GM23338 (cell line): Measurements from ENCODE around the gene C22orf39. TPM values are rescaled to one million over a fixed set of nuclear protein-coding genes. Genes with fewer than 3 reads are reported as not detected.

Experiments used
- ATAC-seq: fragments of 200-7000 bp; cut with Tn5 transposase; 3 replicates; pipeline ENCODE4 v1.9.1; 2020
- DNase-seq: peaks from one replicate; pipeline ENCODE4 v3.0.0-alpha.2; 2015; ENCODE audit warnings: low spot score
- H2AFZ ChIP-seq: fragments of 200-600 bp; sonication (generic); 2 replicates; pipeline ENCODE4 v1.8.0; 2016; ENCODE audit warnings: antibody characterized with exemption, mild to moderate bottlenecking, moderate library complexity
- H3F3A ChIP-seq: fragments of 200-600 bp; sonication (generic); replicated peaks from 2 replicates; pipeline ENCODE4 v1.8.0; 2017; ENCODE audit warnings: antibody characterized with exemption, mixed run types, low read depth
- H3K27ac ChIP-seq: fragments of 200-600 bp; sonication (generic); 2 replicates; pipeline ENCODE4 v1.6.1; 2016; ENCODE audit warnings: low read depth
- H3K27me3 ChIP-seq: fragments of 200-600 bp; sonication (generic); 2 replicates; pipeline ENCODE4 v1.8.0; 2016; ENCODE audit warnings: mild to moderate bottlenecking, mixed run types, moderate library complexity; ENCODE audit not compliant: insufficient read depth
- H3K36me3 ChIP-seq: fragments of 200-600 bp; sonication (generic); 2 replicates; pipeline ENCODE4 v1.8.0; 2016; ENCODE audit warnings: mild to moderate bottlenecking; ENCODE audit not compliant: insufficient read depth
- H3K4me1 ChIP-seq: fragments of 200-600 bp; sonication (generic); 2 replicates; pipeline ENCODE4 v1.8.0; 2016; ENCODE audit warnings: mild to moderate bottlenecking, moderate library complexity; ENCODE audit not compliant: insufficient read depth
- H3K4me2 ChIP-seq: fragments of 200-600 bp; sonication (generic); 2 replicates; pipeline ENCODE4 v1.7.1; 2017; ENCODE audit warnings: mixed run types
- H3K4me3 ChIP-seq: fragments of 200-600 bp; sonication (generic); 2 replicates; pipeline ENCODE4 v1.6.1; 2016; ENCODE audit warnings: mixed run types
- H3K79me2 ChIP-seq: fragments of 200-600 bp; sonication (generic); replicated peaks from 2 replicates; pipeline ENCODE4 v1.8.0; 2017; ENCODE audit warnings: mild to moderate bottlenecking; ENCODE audit not compliant: insufficient read depth
- H3K9me2 ChIP-seq: fragments of 200-600 bp; sonication (generic); 2 replicates; pipeline ENCODE4 v1.8.0; 2017; ENCODE audit not compliant: insufficient read depth
- H4K20me1 ChIP-seq: fragments of 200-600 bp; sonication (generic); replicated peaks from 2 replicates; pipeline ENCODE4 v1.8.0; 2017; ENCODE audit warnings: mild to moderate bottlenecking; ENCODE audit not compliant: insufficient read depth
- H3K27ac Mint-ChIP-seq: 2 replicates; pipeline ENCODE4 v1.8.0; 2020; ENCODE audit warnings: inconsistent platforms, mild to moderate bottlenecking, moderate library complexity, mixed read lengths
- H3K27me3 Mint-ChIP-seq: 3 replicates; pipeline ENCODE4 v1.8.0; 2022; ENCODE audit warnings: low read depth, mild to moderate bottlenecking, moderate library complexity, mixed read lengths, inconsistent platforms; ENCODE audit not compliant: insufficient read depth, poor library complexity
- H3K36me3 Mint-ChIP-seq: 3 replicates; pipeline ENCODE4 v1.8.0; 2021; ENCODE audit warnings: low read depth, mild to moderate bottlenecking, inconsistent platforms, moderate library complexity, mixed read lengths
- H3K4me1 Mint-ChIP-seq: 3 replicates; pipeline ENCODE4 v1.8.0; 2020; ENCODE audit warnings: mild to moderate bottlenecking, inconsistent platforms, mixed read lengths
- H3K4me3 Mint-ChIP-seq: 3 replicates; pipeline ENCODE4 v1.8.0; 2021; ENCODE audit warnings: moderate library complexity, mild to moderate bottlenecking, inconsistent platforms, mixed read lengths
- H3K9me3 Mint-ChIP-seq: 3 replicates; pipeline ENCODE4 v1.8.0; 2020; ENCODE audit warnings: moderate library complexity, mild to moderate bottlenecking, inconsistent platforms, mixed read lengths
- CREB1 ChIP-seq: fragments of 250-450 bp; sonication (Bioruptor Pico); IDR thresholded peaks from 2 replicates; pipeline ENCODE4 v1.5.0; 2020; ENCODE audit warnings: low read depth, mild to moderate bottlenecking, moderate library complexity
- EZH2 ChIP-seq: fragments of 200-600 bp; sonication (generic); IDR thresholded peaks from one replicate; pipeline ENCODE4 v1.8.0; 2017; ENCODE audit warnings: antibody characterized with exemption, mild to moderate bottlenecking, low read depth; ENCODE audit not compliant: unreplicated experiment
- EZH2phosphoT487 ChIP-seq: fragments of 200-600 bp; sonication (generic); IDR thresholded peaks from one replicate; pipeline ENCODE4 v1.8.1; 2018; ENCODE audit warnings: antibody characterized with exemption; ENCODE audit not compliant: unreplicated experiment
- JUNB ChIP-seq: IDR thresholded peaks from one replicate; pipeline ENCODE4 v1.6.1; 2016; ENCODE audit warnings: antibody characterized with exemption; ENCODE audit not compliant: unreplicated experiment
- NANOG ChIP-seq: IDR thresholded peaks from 2 replicates; pipeline ENCODE4 v1.6.1; 2016; ENCODE audit warnings: antibody characterized with exemption, borderline replicate concordance
- POLR2AphosphoS5 ChIP-seq: IDR thresholded peaks from 2 replicates; pipeline ENCODE4 v1.6.1; 2016; ENCODE audit warnings: antibody characterized with exemption, low read depth
- REST ChIP-seq: IDR thresholded peaks from one replicate; pipeline ENCODE4 v1.6.1; 2018; ENCODE audit warnings: antibody characterized with exemption; ENCODE audit not compliant: unreplicated experiment
- STAT1 ChIP-seq: IDR thresholded peaks from one replicate; pipeline ENCODE4 v1.6.1; 2016; ENCODE audit warnings: antibody characterized with exemption; ENCODE audit not compliant: unreplicated experiment
- ZNF114 ChIP-seq: fragments of 250-450 bp; sonication (Bioruptor Pico); IDR thresholded peaks from 2 replicates; pipeline ENCODE4 v1.5.0; 2020; ENCODE audit warnings: mild to moderate bottlenecking, moderate library complexity
- ZNF331 ChIP-seq: fragments of 250-450 bp; sonication (Bioruptor Pico); IDR thresholded peaks from 2 replicates; pipeline ENCODE4 v1.5.0; 2020; ENCODE audit warnings: low read depth, mild to moderate bottlenecking, moderate library complexity
- ZNF462 ChIP-seq: fragments of 250-450 bp; sonication (Bioruptor Pico); IDR thresholded peaks from 2 replicates; pipeline ENCODE4 v1.5.0; 2020; ENCODE audit warnings: mild to moderate bottlenecking, moderate library complexity
- polyA plus RNA-seq: library from polyadenylated mRNA; unstranded; fragments of >200 nt; fragmentation: Nextera tagmentation; extraction: Ambion mirVana; gene quantifications from 2 replicates; pipeline ENCODE4 v1.2.1, GENCODE V29; 2016
- total RNA-seq: library from RNA; depleted of rRNA; stranded (reverse); fragments of >200 nt; shearing (Covaris generic); gene quantifications from 2 replicates; pipeline ENCODE4 v1.2.3, GENCODE V29; 2014
- TF ChIP-seq, protein P1 (sequence below), 2 experiments: fragments of 200-600 bp in 1 of 2; sonication (generic) in 1 of 2; conservative IDR thresholded peaks; 2 replicates each; pipeline versions ENCODE4 v1.5.1 to v1.6.1; 2016 to 2017; ENCODE audit warnings: antibody characterized with exemption in 2 of 2, low read depth in 2 of 2, mild to moderate bottlenecking in 2 of 2, moderate library complexity in 1 of 2
- TF ChIP-seq, protein P2 (sequence below): IDR thresholded peaks from 2 replicates; pipeline ENCODE4 v1.6.1; 2016; ENCODE audit warnings: antibody characterized with exemption

The C22orf39 gene
- total and polyA plus RNA-seq, 2 experiments from 2014 or later = 37.4 to 40.2 TPM

- Mint-ChIP-seq H3K4me3 (no peak overlapping the region), H3K27me3 (peaks cover 14% of the 10 kb centered on the region), H3K4me1 (no peaks in the 10 kb centered on the region), H3K9me3 (no peaks in the 10 kb centered on the region), H3K36me3 (peaks cover 68% of the 10 kb centered on the region), H3K27ac (no peak overlapping the region)
- DNase-seq = no peak
- TF ChIP-seq EZH2 = no peak
- no peak for TF ChIP-seq ZNF331 (CRISPR knock-in tag)
- no peak for TF ChIP-seq ZNF114
- no peak for TF ChIP-seq CREB1 (CRISPR knock-in tag)
- no peak for TF ChIP-seq JUNB
- TF ChIP-seq NANOG = no peak
- TF ChIP-seq ZNF462 (CRISPR knock-in tag) = no peak
- no peak for TF ChIP-seq STAT1
- no peak for TF ChIP-seq EZH2phosphoT487
- TF ChIP-seq POLR2AphosphoS5 = no peak
- TF ChIP-seq, protein P1, sequence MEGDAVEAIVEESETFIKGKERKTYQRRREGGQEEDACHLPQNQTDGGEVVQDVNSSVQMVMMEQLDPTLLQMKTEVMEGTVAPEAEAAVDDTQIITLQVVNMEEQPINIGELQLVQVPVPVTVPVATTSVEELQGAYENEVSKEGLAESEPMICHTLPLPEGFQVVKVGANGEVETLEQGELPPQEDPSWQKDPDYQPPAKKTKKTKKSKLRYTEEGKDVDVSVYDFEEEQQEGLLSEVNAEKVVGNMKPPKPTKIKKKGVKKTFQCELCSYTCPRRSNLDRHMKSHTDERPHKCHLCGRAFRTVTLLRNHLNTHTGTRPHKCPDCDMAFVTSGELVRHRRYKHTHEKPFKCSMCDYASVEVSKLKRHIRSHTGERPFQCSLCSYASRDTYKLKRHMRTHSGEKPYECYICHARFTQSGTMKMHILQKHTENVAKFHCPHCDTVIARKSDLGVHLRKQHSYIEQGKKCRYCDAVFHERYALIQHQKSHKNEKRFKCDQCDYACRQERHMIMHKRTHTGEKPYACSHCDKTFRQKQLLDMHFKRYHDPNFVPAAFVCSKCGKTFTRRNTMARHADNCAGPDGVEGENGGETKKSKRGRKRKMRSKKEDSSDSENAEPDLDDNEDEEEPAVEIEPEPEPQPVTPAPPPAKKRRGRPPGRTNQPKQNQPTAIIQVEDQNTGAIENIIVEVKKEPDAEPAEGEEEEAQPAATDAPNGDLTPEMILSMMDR (conservative IDR thresholded peaks at IDR 0.05; ENCODE audit: low read depth in 2 of 2) = no peak
- TF ChIP-seq, protein P2, sequence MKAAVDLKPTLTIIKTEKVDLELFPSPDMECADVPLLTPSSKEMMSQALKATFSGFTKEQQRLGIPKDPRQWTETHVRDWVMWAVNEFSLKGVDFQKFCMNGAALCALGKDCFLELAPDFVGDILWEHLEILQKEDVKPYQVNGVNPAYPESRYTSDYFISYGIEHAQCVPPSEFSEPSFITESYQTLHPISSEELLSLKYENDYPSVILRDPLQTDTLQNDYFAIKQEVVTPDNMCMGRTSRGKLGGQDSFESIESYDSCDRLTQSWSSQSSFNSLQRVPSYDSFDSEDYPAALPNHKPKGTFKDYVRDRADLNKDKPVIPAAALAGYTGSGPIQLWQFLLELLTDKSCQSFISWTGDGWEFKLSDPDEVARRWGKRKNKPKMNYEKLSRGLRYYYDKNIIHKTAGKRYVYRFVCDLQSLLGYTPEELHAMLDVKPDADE = no peak
- TF ChIP-seq REST = no peak
- no peak for ATAC-seq
- H3K79me2 ChIP-seq = peaks cover 3% of the 10 kb centered on the region
- H3K27me3 ChIP-seq = no peaks in the 10 kb centered on the region
- no peak overlapping the region for H2AFZ ChIP-seq
- peaks cover 22% of the 10 kb centered on the region for H4K20me1 ChIP-seq
- no peak overlapping the region for H3K4me3 ChIP-seq
- no peak overlapping the region for H3K27ac ChIP-seq
- no peaks in the 10 kb centered on the region for H3K9me2 ChIP-seq
- H3K4me2 ChIP-seq = no peak overlapping the region
- H3F3A ChIP-seq = no peaks in the 10 kb centered on the region
- no peaks in the 10 kb centered on the region for H3K4me1 ChIP-seq
- H3K36me3 ChIP-seq = peaks cover 27% of the 10 kb centered on the region
These were observed 41.9 kb downstream of the C22orf39 start for GRCh38 chr22:19405652-19406051.
